HG03066 (cell line): Measurements from ENCODE around the gene ALOXE3.

Experiments used
- ATAC-seq: cut with Tn5 transposase; IDR thresholded peaks from one replicate; pipeline ENCODE4 v1.9.1; 2021; ENCODE audit warnings: low read depth; ENCODE audit not compliant: unreplicated experiment

The ALOXE3 gene

DNA sequence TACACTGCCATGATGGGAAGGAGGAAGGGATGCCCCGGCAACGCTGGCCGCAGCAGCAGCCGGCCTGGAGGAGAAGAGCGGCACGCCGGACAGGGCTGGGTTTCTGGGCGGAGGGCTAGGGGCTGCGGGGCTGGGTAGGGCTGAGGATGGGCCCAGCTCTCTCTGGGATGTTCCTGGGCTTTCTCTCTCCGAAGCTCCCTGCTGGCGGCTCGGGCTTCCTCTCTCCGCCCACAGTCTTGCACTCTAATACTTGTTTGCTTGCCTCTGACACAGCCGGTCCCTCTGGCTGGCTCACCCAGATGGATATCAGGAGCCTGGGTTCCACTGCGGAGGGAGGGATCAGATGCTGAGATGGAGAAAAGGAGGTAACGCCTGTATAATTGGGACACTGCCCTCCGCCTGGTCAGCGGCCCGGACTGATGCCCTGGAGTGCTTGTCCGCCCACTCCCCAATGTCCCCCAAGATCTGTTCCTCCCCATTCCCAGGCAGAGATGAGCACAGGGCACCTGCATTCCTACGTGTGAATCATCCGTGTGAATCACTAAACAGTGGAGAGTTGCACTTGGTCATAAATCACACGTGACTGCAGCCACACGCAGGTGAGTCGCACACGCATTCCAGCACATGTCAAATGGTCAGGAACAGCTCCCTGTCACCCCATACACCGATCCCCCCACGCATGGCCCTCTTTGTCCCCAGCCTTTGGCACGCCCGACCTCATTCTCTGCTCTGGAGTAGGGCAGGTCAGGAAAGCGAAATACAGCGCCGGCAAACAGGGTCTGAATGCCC, at the start of gene ALOXE3:
Gene ALOXE3, minus strand, starts transcription at position 535 of the 789 bp plus-strand sequence. Its CDS starts 524 bp downstream, at position 11.
- ATAC-seq = no peak

GRCh38 chr17:8167526-8167925, 49.2 kb upstream of the ALOXE3 start:
- no peak for ATAC-seq

DNA sequence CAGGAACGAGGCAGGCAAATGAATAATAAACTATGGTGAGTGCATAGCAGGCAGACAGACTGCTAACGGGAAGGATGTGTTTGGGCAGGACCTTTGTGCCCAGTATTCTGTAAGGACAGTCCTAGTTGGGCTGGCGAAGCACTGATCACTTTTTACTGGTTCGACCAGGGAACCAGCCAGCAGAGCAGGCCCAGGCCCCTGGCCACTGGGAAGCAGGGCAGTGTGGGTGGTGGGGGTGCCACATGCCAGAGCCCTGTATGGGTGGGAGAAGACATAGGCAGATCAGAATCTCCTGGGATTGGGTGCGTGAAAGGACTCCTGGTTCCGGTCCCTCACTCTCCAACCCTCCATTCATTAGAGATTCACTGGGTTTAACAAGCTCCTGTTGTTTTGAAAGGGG, 48.4 kb upstream of the ALOXE3 start:
- no peak for ATAC-seq

DNA sequence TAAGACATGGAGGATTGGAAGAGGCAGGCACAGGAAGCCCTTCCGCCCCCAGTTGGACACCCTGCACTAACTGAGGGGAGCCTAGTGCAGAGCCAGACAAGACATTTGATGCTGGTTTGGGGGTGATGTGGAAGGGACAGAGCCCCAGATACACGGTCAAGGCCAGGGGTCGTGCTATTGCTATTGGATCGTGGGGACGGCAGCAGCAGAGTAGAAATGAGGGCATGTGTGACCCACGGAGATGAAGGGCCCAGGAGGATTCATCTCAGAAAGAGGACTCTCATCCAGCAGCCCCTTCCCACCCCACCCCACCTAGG, 46.5 kb upstream of the ALOXE3 start:
- ATAC-seq = no peak

GRCh38 chr17:8163978-8164814, 45.9 kb upstream of the ALOXE3 start:
- ATAC-seq = no peak

GRCh38 chr17:8162997-8163977, 45.0 kb upstream of the ALOXE3 start:
- ATAC-seq = no peak

- no peak for ATAC-seq
These were observed 44.1 kb upstream of the ALOXE3 start, which contains the start of gene VAMP2 for GRCh38 chr17:8162233-8162996. VAMP2 (minus strand) TSS chr17:8162948; CDS start chr17:8162879, 69 bp downstream.

DNA sequence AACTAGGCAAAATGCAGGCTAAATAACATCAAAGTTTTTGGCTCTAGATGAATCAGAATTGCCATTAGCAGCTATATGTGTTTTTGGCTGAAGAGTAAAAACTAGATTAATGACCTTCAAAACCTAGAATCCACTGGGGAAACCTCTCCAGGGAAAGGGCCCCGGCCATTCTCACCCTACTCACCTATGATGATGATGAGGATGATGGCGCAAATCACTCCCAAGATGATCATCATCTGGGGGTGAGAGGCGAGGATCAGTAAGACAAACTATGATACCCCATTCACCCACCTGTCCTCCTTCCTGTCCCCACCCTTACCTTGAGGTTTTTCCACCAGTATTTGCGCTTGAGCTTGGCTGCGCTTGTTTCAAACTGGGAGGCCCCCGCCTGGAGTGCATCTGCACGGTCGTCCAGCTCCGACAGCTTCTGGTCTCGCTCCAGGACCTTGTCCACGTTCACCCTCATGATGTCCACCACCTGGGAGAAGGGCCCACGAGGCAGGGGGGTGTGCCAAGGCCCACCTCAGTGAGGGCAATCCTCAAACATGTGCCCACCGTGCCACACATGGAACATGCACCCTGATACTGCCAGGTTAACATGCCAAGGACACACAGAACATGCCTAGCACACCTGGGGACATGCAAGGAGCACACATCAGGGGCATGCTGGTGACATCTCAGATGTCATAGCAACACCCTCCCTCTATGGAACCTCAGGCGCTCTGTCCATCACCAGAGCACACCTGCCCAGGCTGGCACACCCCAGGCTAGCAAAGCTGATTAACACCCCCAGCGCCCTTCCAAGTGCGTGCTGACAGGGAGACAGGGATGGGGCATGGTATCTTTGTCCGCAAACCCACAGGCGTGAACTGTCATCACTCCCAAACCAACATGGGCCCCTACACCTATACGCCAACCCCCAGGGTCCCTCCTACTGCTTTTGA, 43.2 kb upstream of the ALOXE3 start:
- no peak for ATAC-seq

DNA sequence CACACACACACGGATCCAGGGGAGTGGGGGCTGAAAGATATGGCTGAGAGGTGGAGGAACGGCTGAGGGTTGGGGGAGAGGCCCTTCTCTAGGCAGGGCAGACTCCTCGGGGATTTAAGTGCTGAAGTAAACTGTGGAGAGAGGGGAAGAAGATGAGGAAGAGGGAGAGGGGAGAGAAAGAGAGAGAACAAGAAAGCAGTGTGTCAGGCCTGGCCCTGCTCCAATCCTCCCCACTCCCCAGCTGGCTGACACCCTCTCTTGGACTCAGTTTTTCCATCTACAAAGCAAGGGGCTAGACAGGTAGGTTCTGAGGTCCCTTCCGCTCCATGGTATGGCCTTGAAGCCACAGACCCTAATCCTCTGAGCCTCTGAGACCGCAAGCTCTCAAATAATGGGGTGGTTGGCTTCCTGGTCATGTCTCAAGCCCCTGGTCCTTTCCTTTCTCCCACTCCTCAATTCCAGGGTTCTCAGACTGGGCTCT, 42.5 kb upstream of the ALOXE3 start:
- ATAC-seq = no peak

DNA sequence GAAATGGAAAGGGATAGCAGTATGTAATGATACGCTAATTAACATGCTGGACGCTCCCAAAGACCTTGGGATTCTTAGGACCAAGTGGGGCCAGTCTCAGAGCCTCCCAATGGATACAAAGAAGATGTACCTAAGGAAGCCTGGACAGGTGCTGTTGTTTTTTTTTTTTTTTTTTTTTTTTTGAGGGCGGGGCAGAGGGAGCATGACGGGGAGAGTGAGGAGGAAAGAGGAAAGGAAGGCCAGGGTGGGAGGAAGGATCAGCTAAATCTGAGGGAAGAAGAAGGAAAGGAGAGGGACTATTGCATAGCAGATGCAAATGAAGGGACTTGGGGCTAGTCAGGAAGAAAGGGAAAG, 41.9 kb upstream of the ALOXE3 start:
- ATAC-seq = no peak

- ATAC-seq = no peak
These were observed 41.3 kb upstream of the ALOXE3 start for GRCh38 chr17:8159459-8160223.

- ATAC-seq = no peak
These were observed 40.7 kb upstream of the ALOXE3 start for GRCh38 chr17:8159032-8159400.

GRCh38 chr17:8158267-8159031, 40.1 kb upstream of the ALOXE3 start:
- no peak for ATAC-seq

DNA sequence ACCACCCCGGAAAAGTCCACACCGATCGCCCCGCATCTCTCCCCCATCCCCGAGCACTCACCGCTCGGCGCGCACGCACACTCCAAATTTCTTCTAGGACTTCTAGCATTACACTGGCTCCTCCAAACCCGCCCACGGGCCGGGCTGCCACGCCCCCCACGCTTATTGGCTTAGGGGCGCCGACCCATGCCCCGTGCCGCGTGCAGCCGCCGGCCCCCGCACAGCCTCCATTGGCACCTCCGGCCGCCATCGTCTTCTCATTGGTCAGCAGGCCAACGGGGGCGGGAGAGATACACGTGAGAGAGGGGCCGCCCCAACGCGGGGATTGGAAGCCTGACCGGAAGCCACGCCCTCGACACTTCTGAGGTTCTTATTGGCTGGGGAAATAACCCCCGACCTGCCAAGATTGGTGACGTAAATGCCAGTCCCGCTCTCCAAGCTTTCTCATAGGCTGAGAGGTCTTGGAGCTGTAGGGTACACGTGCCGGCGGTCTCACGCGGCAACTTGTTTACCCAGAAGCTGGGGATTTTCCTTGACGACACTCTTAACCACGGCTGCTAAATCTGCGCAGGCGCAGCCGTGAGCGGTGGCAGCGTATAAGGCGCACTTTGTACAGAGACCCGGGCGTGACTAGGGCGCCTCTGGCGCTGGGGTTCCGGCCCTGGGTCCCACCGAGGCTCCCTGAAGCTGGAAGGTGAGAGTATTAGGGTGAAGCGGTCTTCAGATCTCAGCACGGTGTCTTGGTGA, 38.1 kb upstream of the ALOXE3 start:
- ATAC-seq = peak; percentile 68

DNA sequence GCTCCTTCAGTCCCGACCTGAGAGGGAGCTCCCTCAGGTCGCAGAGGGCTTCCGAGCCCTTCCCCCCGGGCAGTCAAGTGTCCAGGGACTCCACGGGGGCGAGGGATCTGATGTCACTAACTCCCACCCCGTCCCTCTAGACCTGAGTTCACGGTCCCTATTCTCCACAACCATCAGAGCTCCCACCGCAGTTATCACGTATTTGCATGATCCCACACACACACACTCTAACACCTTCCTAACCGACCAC, 37.6 kb upstream of the ALOXE3 start:
- no peak for ATAC-seq

DNA sequence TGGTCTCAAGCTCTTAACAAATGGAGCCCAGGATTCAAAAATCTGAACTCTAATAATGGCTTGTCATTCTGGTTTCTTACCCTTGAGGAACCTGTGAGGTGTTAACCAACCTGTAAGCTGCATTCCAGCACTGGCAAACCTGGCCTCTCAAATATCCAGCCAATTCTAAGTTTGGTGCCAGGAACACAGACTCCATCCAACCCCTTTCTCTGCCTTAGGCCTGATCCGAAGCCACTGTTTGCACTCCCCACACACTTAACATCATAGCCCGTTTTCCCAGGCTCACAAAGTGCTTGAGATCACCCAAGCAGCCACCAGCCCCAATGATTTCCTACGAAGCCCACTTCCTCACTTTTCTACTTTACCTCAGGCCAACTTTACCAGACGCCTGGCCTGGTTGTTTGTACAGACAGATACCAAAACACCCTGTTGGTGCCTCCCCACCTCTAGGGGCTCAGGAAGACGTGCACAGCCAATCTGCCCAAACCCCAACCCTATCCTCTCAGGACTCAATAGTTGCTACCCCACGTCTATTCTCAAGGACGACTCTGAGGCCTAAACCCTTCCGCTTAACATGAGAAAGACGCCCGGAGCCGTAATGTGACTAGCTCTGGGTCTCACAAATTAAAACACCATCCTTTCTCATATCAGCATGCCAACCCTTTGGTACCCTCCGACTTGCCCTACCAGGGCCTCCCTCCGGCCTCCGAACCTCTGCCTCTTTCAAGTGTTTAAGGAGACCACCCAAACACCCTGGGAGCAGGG, 37.1 kb upstream of the ALOXE3 start:
- ATAC-seq = no peak
